NCI-H774 (cell line): ENCODE measurements around the gene ROPN1B.

Experiments
- DNase-seq: peaks from one replicate; lab custom pipeline; 2025; lab: John Stamatoyannopoulos, UW

The ROPN1B gene

GRCh38 chr3:126030455-126030854 is 61.5 kb downstream of the ROPN1B start:
- DNase-seq = no peak

GRCh38 chr3:126031981-126032471 is 63.0 kb downstream of the ROPN1B start:
- no peak for DNase-seq
